ENCODE measurements around the gene XRCC1. TPM values are rescaled to one million over a fixed set of nuclear protein-coding genes. Genes with fewer than 3 reads are reported as not detected.
"Not testable (repeated sequence)": the region's sequence is repeated elsewhere in the genome, so short reads cannot be mapped to it uniquely, and the experiment has no call there.

The XRCC1 gene
- total and polyA plus RNA-seq, 2 experiments from 2014 or later, result 26.7 to 28.0 TPM

GRCh38 chr19:43552616-43553015, 22.7 kb downstream of the XRCC1 start:
- H3K4me2 ChIP-seq (ENCODE audit: unreplicated experiment), result no peak overlapping the region
- H3K27ac ChIP-seq, result no peak overlapping the region
- 0 out of 2 replicates have a peak, but pooled peaks cover under 1% of the 10 kb centered on the region for H3F3A ChIP-seq (ENCODE audit: insufficient read depth)
- 88 to 96% methylated on average over 2 to 3 of the region's 3 CpGs for WGBS, 2 experiments (ENCODE audit: low coverage in 1 of 2, low lambda C conversion rate in 2 of 2, missing lambda C conversion rate in 2 of 2)
- no peak overlapping the region for H3K9ac ChIP-seq
- H3K27me3 ChIP-seq (replicated peaks; ENCODE audit: insufficient read depth), result no peaks in the 10 kb centered on the region
- no peak overlapping the region for H3K4me3 ChIP-seq
- H3K4me1 ChIP-seq (ENCODE audit: insufficient read depth), result no peaks in the 10 kb centered on the region
- no peaks in the 10 kb centered on the region for H3K9me2 ChIP-seq (ENCODE audit: insufficient read depth)
- H3K79me2 ChIP-seq (ENCODE audit: insufficient read depth), result no peaks in the 10 kb centered on the region
- no peaks in the 10 kb centered on the region for H4K20me1 ChIP-seq (ENCODE audit: insufficient read depth)
- in situ Hi-C loops (cut with MboI), result no loop called here
- H3K9me3 ChIP-seq (ENCODE audit: low read depth), result no peaks in the 10 kb centered on the region
- H2AFZ ChIP-seq, result no peak overlapping the region
- TF ChIP-seq EZH2phosphoT487 (IDR thresholded peaks at IDR 0.05; ENCODE audit: insufficient read depth, low read depth) (no peak), EZH2 (IDR thresholded peaks at IDR 0.05; ENCODE audit: insufficient read depth, poor library complexity, severe bottlenecking) (no peak)
- DNase-seq, result no peak
- H3K36me3 ChIP-seq (ENCODE audit: low read depth), result peaks cover 5% of the 10 kb centered on the region; the same call in 1 of the 2 replicates

GRCh38 chr19:43552198-43552450, 23.2 kb downstream of the XRCC1 start:
- no peak for TF ChIP-seq EZH2phosphoT487 (IDR thresholded peaks at IDR 0.05; ENCODE audit: insufficient read depth, low read depth)
- no peak for TF ChIP-seq EZH2 (IDR thresholded peaks at IDR 0.05; ENCODE audit: insufficient read depth, poor library complexity, severe bottlenecking)
- H3K79me2 ChIP-seq (ENCODE audit: insufficient read depth), result no peaks in the 10 kb centered on the region
- WGBS, 2 experiments (ENCODE audit: low coverage in 1 of 2, low lambda C conversion rate in 2 of 2, missing lambda C conversion rate in 2 of 2), result 86 to 88% methylated on average over 3 of the region's 3 CpGs
- H3K4me2 ChIP-seq (ENCODE audit: unreplicated experiment), result no peak overlapping the region
- H3K9me2 ChIP-seq (ENCODE audit: insufficient read depth), result no peaks in the 10 kb centered on the region
- H3K36me3 ChIP-seq (ENCODE audit: low read depth), result peaks cover 5% of the 10 kb centered on the region; the same call in 1 of the 2 replicates
- H3K27ac ChIP-seq, result no peak overlapping the region
- H3K9ac ChIP-seq, result no peak overlapping the region
- no peak overlapping the region for H3K4me3 ChIP-seq
- no peak overlapping the region for H2AFZ ChIP-seq
- no peaks in the 10 kb centered on the region for H3F3A ChIP-seq (ENCODE audit: insufficient read depth)
- H3K9me3 ChIP-seq (ENCODE audit: low read depth), result no peaks in the 10 kb centered on the region
- no peak for DNase-seq
- H3K4me1 ChIP-seq (ENCODE audit: insufficient read depth), result no peaks in the 10 kb centered on the region
- in situ Hi-C loops (cut with MboI), result no loop called here
- H3K27me3 ChIP-seq (replicated peaks; ENCODE audit: insufficient read depth), result no peaks in the 10 kb centered on the region
- no peaks in the 10 kb centered on the region for H4K20me1 ChIP-seq (ENCODE audit: insufficient read depth)

GRCh38 chr19:43551399-43552197, 23.7 kb downstream of the XRCC1 start:
- Histone ChIP-seq H3K27me3 (replicated peaks; ENCODE audit: insufficient read depth) (no peaks in the 10 kb centered on the region), H3K9me2 (ENCODE audit: insufficient read depth) (no peaks in the 10 kb centered on the region), H3K4me1 (ENCODE audit: insufficient read depth) (no peaks in the 10 kb centered on the region), H3K36me3 (ENCODE audit: low read depth) (peaks cover 5% of the 10 kb centered on the region; the same call in 1 of the 2 replicates), H4K20me1 (ENCODE audit: insufficient read depth) (no peaks in the 10 kb centered on the region), H3K79me2 (ENCODE audit: insufficient read depth) (no peaks in the 10 kb centered on the region), H3K27ac (no peak overlapping the region), H3K4me2 (ENCODE audit: unreplicated experiment) (no peak overlapping the region), H3K9me3 (ENCODE audit: low read depth) (no peaks in the 10 kb centered on the region), H3K4me3 (no peak overlapping the region), H2AFZ (no peak overlapping the region), H3F3A (ENCODE audit: insufficient read depth) (no peaks in the 10 kb centered on the region), H3K9ac (no peak overlapping the region)
- no peak for TF ChIP-seq EZH2 (IDR thresholded peaks at IDR 0.05; ENCODE audit: insufficient read depth, poor library complexity, severe bottlenecking)
- no peak for TF ChIP-seq EZH2phosphoT487 (IDR thresholded peaks at IDR 0.05; ENCODE audit: insufficient read depth, low read depth)
- in situ Hi-C loops (cut with MboI), result no loop called here
- DNase-seq, result no peak
- 97 to 98% methylated on average over 23 of the region's 23 CpGs for WGBS, 2 experiments (ENCODE audit: low coverage in 1 of 2, low lambda C conversion rate in 2 of 2, missing lambda C conversion rate in 2 of 2)

- Histone ChIP-seq H3K4me2 (ENCODE audit: unreplicated experiment) (no peak overlapping the region), H3K9me3 (ENCODE audit: low read depth) (no peaks in the 10 kb centered on the region), H3K4me1 (ENCODE audit: insufficient read depth) (no peaks in the 10 kb centered on the region), H3F3A (ENCODE audit: insufficient read depth) (no peaks in the 10 kb centered on the region), H3K36me3 (ENCODE audit: low read depth) (peaks cover 5% of the 10 kb centered on the region; the same call in 1 of the 2 replicates), H3K4me3 (no peak overlapping the region), H3K79me2 (ENCODE audit: insufficient read depth) (no peaks in the 10 kb centered on the region), H3K27ac (no peak overlapping the region), H2AFZ (no peak overlapping the region), H3K9ac (no peak overlapping the region), H3K9me2 (ENCODE audit: insufficient read depth) (no peaks in the 10 kb centered on the region), H3K27me3 (replicated peaks; ENCODE audit: insufficient read depth) (no peaks in the 10 kb centered on the region), H4K20me1 (ENCODE audit: insufficient read depth) (no peaks in the 10 kb centered on the region)
- WGBS, 2 experiments (ENCODE audit: low coverage in 1 of 2, low lambda C conversion rate in 2 of 2, missing lambda C conversion rate in 2 of 2), result 73 to 78% methylated on average over 2 of the region's 2 CpGs
- no peak for DNase-seq
- in situ Hi-C loops (cut with MboI), result no loop called here
- TF ChIP-seq EZH2phosphoT487 (IDR thresholded peaks at IDR 0.05; ENCODE audit: insufficient read depth, low read depth), result no peak
- no peak for TF ChIP-seq EZH2 (IDR thresholded peaks at IDR 0.05; ENCODE audit: insufficient read depth, poor library complexity, severe bottlenecking)
Observed at GRCh38 chr19:43548706-43549105, 26.6 kb downstream of the XRCC1 start.

GRCh38 chr19:43547926-43548325, 27.4 kb downstream of the XRCC1 start:
- H4K20me1 ChIP-seq (ENCODE audit: insufficient read depth); H3K36me3 ChIP-seq (ENCODE audit: low read depth); H3K4me3 ChIP-seq; H3K4me2 ChIP-seq (ENCODE audit: unreplicated experiment); H3K4me1 ChIP-seq (ENCODE audit: insufficient read depth); in situ Hi-C loops (cut with MboI); H3K9me2 ChIP-seq (ENCODE audit: insufficient read depth); DNase-seq; H3K9me3 ChIP-seq (ENCODE audit: low read depth); H3K27me3 ChIP-seq (replicated peaks; ENCODE audit: insufficient read depth); H3F3A ChIP-seq (ENCODE audit: insufficient read depth); H3K9ac ChIP-seq; H3K79me2 ChIP-seq (ENCODE audit: insufficient read depth); H3K27ac ChIP-seq; H2AFZ ChIP-seq: not testable (repeated sequence)
- 91 to 100% methylated on average over 2 to 20 of the region's 24 CpGs for WGBS, 2 experiments (ENCODE audit: low coverage in 1 of 2, low lambda C conversion rate in 2 of 2, missing lambda C conversion rate in 2 of 2)
